Endothelial cell (in vitro differentiated cells): Measurements from ENCODE around the gene AGK. TPM values are rescaled to one million over a fixed set of nuclear protein-coding genes. Genes with fewer than 3 reads are reported as not detected.
"Not testable (repeated sequence)": the region's sequence is repeated elsewhere in the genome, so short reads cannot be mapped to it uniquely, and the experiment has no call there.

Experiments
- DNase-seq: peaks from one replicate; pipeline ENCODE4 v3.0.0; 2021; ENCODE audit warnings: low spot score
- H3K27ac Mint-ChIP-seq: one replicate; pipeline ENCODE4 v1.8.0; 2021; ENCODE audit warnings: mixed read lengths, inconsistent platforms; ENCODE audit not compliant: unreplicated experiment
- H3K27me3 Mint-ChIP-seq: one replicate; pipeline ENCODE4 v1.8.0; 2021; ENCODE audit warnings: mild to moderate bottlenecking, moderate library complexity, mixed read lengths, inconsistent platforms; ENCODE audit not compliant: unreplicated experiment
- H3K36me3 Mint-ChIP-seq: one replicate; pipeline ENCODE4 v1.8.0; 2021; ENCODE audit warnings: mild to moderate bottlenecking, low read depth, mixed read lengths, inconsistent platforms; ENCODE audit not compliant: unreplicated experiment
- H3K4me1 Mint-ChIP-seq: one replicate; pipeline ENCODE4 v1.8.0; 2021; ENCODE audit warnings: mild to moderate bottlenecking, mixed read lengths, inconsistent platforms; ENCODE audit not compliant: unreplicated experiment
- H3K4me3 Mint-ChIP-seq: one replicate; pipeline ENCODE4 v1.8.0; 2021; ENCODE audit warnings: mild to moderate bottlenecking, mixed read lengths, inconsistent platforms; ENCODE audit not compliant: unreplicated experiment
- H3K9me3 Mint-ChIP-seq: one replicate; pipeline ENCODE4 v1.8.0; 2021; ENCODE audit warnings: mixed read lengths, inconsistent platforms; ENCODE audit not compliant: unreplicated experiment
- total RNA-seq: library from RNA; stranded (reverse); fragmentation: NEBNext Ultra II Directional; extraction: Animal tissue kit (Norgen Biotek cat#: 25700); gene quantifications from one replicate; pipeline ENCODE4 v1.2.1, GENCODE V29; 2021; ENCODE audit not compliant: unreplicated experiment
- TF ChIP-seq, protein P1 (sequence below): fragments of 200-600 bp; sonication (generic); IDR thresholded peaks from one replicate; pipeline ENCODE4 v1.5.0; 2021; ENCODE audit warnings: antibody characterized with exemption; ENCODE audit not compliant: unreplicated experiment

The AGK gene
- total RNA-seq, 1 donor from 2014 or later = 32.0 TPM

- DNase-seq = peak; percentile 5
- Mint-ChIP-seq H3K4me3 (peak overlapping the region; percentile 91), H3K27me3 (peaks cover 4% of the 10 kb centered on the region)
Measured at GRCh38 chr7:141550386-141551093, 670 bp upstream of the AGK start.

GRCh38 chr7:141551782-141552181, 572 bp downstream of the AGK start:
- Mint-ChIP-seq H3K4me3 (peak overlapping the region; percentile 91), H3K4me1 (peaks cover 19% of the 10 kb centered on the region), H3K27me3 (peaks cover 4% of the 10 kb centered on the region), H3K27ac (peak overlapping the region; percentile 11), H3K36me3 (peaks cover 4% of the 10 kb centered on the region), H3K9me3 (no peaks in the 10 kb centered on the region)
- TF ChIP-seq, protein P1, sequence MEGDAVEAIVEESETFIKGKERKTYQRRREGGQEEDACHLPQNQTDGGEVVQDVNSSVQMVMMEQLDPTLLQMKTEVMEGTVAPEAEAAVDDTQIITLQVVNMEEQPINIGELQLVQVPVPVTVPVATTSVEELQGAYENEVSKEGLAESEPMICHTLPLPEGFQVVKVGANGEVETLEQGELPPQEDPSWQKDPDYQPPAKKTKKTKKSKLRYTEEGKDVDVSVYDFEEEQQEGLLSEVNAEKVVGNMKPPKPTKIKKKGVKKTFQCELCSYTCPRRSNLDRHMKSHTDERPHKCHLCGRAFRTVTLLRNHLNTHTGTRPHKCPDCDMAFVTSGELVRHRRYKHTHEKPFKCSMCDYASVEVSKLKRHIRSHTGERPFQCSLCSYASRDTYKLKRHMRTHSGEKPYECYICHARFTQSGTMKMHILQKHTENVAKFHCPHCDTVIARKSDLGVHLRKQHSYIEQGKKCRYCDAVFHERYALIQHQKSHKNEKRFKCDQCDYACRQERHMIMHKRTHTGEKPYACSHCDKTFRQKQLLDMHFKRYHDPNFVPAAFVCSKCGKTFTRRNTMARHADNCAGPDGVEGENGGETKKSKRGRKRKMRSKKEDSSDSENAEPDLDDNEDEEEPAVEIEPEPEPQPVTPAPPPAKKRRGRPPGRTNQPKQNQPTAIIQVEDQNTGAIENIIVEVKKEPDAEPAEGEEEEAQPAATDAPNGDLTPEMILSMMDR = no peak
- DNase-seq = no peak

More at GRCh38 chr7:141550386-141551093, 670 bp upstream of the AGK start:
- Mint-ChIP-seq H3K9me3 (no peaks in the 10 kb centered on the region), H3K36me3 (no peaks in the 10 kb centered on the region), H3K4me1 (peaks cover 19% of the 10 kb centered on the region), H3K27ac (no peak overlapping the region)
- TF ChIP-seq, protein P1 = no peak

- no peaks in the 10 kb centered on the region for H3K9me3 Mint-ChIP-seq
- no peak overlapping the region for H3K4me3 Mint-ChIP-seq
- DNase-seq = no peak
- H3K36me3 Mint-ChIP-seq = peaks cover 27% of the 10 kb centered on the region
- TF ChIP-seq, protein P1 = no peak
- H3K27ac Mint-ChIP-seq = no peak overlapping the region
- peaks cover 8% of the 10 kb centered on the region for H3K4me1 Mint-ChIP-seq
- H3K27me3 Mint-ChIP-seq = peaks cover 2% of the 10 kb centered on the region
Measured at GRCh38 chr7:141557360-141557759, 6.2 kb downstream of the AGK start.

GRCh38 chr7:141557831-141558531, 6.8 kb downstream of the AGK start:
- Mint-ChIP-seq H3K36me3 (peaks cover 28% of the 10 kb centered on the region), H3K4me3 (peak overlapping the region; percentile 2)
- not testable (repeated sequence) for H3K27ac Mint-ChIP-seq, H3K27me3 Mint-ChIP-seq, H3K9me3 Mint-ChIP-seq, H3K4me1 Mint-ChIP-seq, DNase-seq

DNA sequence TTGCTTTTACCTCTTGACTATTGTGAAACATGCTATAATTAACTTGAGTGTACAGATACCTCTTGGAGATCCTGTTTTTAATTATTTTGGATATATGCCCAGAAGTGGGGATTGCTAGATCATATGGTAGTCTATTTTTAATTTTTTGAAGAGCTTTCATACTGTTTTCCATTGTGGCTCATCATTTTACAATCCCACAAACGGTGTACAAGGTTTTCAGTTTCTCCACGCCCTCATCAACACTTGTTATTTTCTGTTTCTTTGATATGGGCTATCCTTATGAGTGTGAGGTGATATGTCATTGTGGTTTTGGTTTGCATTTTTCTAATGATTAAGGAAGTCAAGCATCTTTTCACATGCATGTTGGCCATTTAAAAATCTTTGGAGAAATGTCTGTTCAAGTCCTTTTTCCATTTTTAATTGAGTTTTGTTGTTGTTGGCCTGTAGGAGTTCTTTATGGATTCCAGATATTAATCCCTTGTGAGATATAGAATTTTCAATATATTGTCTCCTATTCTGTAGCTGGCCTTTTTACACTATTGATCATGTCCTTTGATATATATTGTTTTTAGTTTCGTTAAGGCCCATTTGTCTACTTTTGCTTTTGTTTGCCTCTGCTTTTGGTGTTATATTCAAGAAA, 7.5 kb downstream of the AGK start:
- TF ChIP-seq, protein P1 = no peak
- DNase-seq = no peak
- Mint-ChIP-seq H3K4me3 (no peak overlapping the region), H3K27me3 (peaks cover 2% of the 10 kb centered on the region), H3K27ac (no peak overlapping the region), H3K9me3 (no peaks in the 10 kb centered on the region), H3K36me3 (peaks cover 35% of the 10 kb centered on the region), H3K4me1 (peaks cover 5% of the 10 kb centered on the region)
